HL-60 (cell line): Measurements from ENCODE around the gene RBM45.

Experiments used
- CTCF ChIP-seq: IDR thresholded peaks from one replicate; pipeline ENCODE4 v1.5.1; 2011; ENCODE audit warnings: low read length, control low read depth, inconsistent platforms; ENCODE audit not compliant: insufficient read depth
- GABPA ChIP-seq: IDR thresholded peaks from 2 replicates; pipeline ENCODE4 v1.6.1; 2012; ENCODE audit warnings: low read depth

GRCh38 chr2:178074123-178075005 lies 37.9 kb upstream of the RBM45 start:
- no peak for TF ChIP-seq CTCF
- TF ChIP-seq GABPA: no peak
